ENCODE data around the gene MEP1B. TPM values are rescaled to one million over a fixed set of nuclear protein-coding genes. Genes with fewer than 3 reads are reported as not detected.

Gene MEP1B
- total RNA-seq, 1 experiment from 2014 or later = not detected

DNA sequence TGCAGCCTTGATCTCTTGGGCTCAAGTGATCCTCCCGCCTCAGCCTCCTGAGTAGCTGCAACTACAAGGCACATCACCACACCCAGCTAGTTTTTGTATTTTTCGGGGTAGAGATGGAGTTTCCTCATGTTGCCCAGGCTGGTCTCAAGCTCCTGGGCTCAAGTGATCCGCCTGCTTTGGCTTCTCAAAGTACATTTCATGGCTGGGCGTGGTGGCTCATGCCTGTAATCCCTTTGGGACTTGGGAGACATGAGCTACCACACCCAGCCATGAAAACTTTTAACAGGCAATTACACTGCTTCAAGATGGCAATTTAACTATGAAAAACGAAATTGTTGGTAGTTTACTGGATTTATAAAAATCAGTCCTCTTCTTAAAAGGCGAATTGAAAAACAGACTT is 69.7 kb downstream of the MEP1B start:
- CTCF ChIA-PET = no interaction called here
- no peaks in the 10 kb centered on the region for H3K27me3 Mint-ChIP-seq (ENCODE audit: unreplicated experiment)

GRCh38 chr18:32261003-32261402 is 71.2 kb downstream of the MEP1B start:
- no peaks in the 10 kb centered on the region for H3K27me3 Mint-ChIP-seq (ENCODE audit: unreplicated experiment)

More for the DNA sequence above, 69.7 kb downstream of the MEP1B start:
- no peaks in the 10 kb centered on the region for H3K4me1 Mint-ChIP-seq (ENCODE audit: low read depth, unreplicated experiment)
- intact Hi-C loops (cut with micrococcal nuclease; ENCODE audit: unreplicated experiment) = no loop called here
- TF ChIP-seq CTCF (IDR thresholded peaks at IDR 0.05; ENCODE audit: unreplicated experiment) = no peak
- no peaks in the 10 kb centered on the region for H3K9me3 Mint-ChIP-seq (ENCODE audit: low read depth, unreplicated experiment)
- H3K4me3 Mint-ChIP-seq (ENCODE audit: low read depth, unreplicated experiment) = no peak overlapping the region
- no peak overlapping the region for H3K27ac Mint-ChIP-seq (ENCODE audit: unreplicated experiment)
- H3K36me3 Mint-ChIP-seq (ENCODE audit: insufficient read depth, unreplicated experiment) = no peaks in the 10 kb centered on the region
- no peak for DNase-seq
- BruUV-seq (replicated peaks) = no TSS peak

GRCh38 chr18:32262092-32262491 is 72.3 kb downstream of the MEP1B start:
- intact Hi-C loops (cut with micrococcal nuclease; ENCODE audit: unreplicated experiment) = no loop called here
- no peak for DNase-seq
- no TSS peak for BruUV-seq (replicated peaks)
- no peaks in the 10 kb centered on the region for H3K36me3 Mint-ChIP-seq (ENCODE audit: insufficient read depth, unreplicated experiment)
- H3K4me1 Mint-ChIP-seq (ENCODE audit: low read depth, unreplicated experiment) = no peaks in the 10 kb centered on the region
- no peaks in the 10 kb centered on the region for H3K9me3 Mint-ChIP-seq (ENCODE audit: low read depth, unreplicated experiment)
- CTCF ChIA-PET = no interaction called here
- H3K27me3 Mint-ChIP-seq (ENCODE audit: unreplicated experiment) = no peaks in the 10 kb centered on the region
- no peak for TF ChIP-seq CTCF (IDR thresholded peaks at IDR 0.05; ENCODE audit: unreplicated experiment)
- no peak overlapping the region for H3K4me3 Mint-ChIP-seq (ENCODE audit: low read depth, unreplicated experiment)
- H3K27ac Mint-ChIP-seq (ENCODE audit: unreplicated experiment) = no peak overlapping the region

More at GRCh38 chr18:32261003-32261402, 71.2 kb downstream of the MEP1B start:
- H3K27ac Mint-ChIP-seq (ENCODE audit: unreplicated experiment) = no peak overlapping the region
- no peaks in the 10 kb centered on the region for H3K36me3 Mint-ChIP-seq (ENCODE audit: insufficient read depth, unreplicated experiment)
- intact Hi-C loops (cut with micrococcal nuclease; ENCODE audit: unreplicated experiment) = no loop called here
- no peak for TF ChIP-seq CTCF (IDR thresholded peaks at IDR 0.05; ENCODE audit: unreplicated experiment)
- H3K9me3 Mint-ChIP-seq (ENCODE audit: low read depth, unreplicated experiment) = no peaks in the 10 kb centered on the region
- no peak overlapping the region for H3K4me3 Mint-ChIP-seq (ENCODE audit: low read depth, unreplicated experiment)
- DNase-seq = no peak
- H3K4me1 Mint-ChIP-seq (ENCODE audit: low read depth, unreplicated experiment) = no peaks in the 10 kb centered on the region
- BruUV-seq (replicated peaks) = no TSS peak
- CTCF ChIA-PET = no interaction called here

DNA sequence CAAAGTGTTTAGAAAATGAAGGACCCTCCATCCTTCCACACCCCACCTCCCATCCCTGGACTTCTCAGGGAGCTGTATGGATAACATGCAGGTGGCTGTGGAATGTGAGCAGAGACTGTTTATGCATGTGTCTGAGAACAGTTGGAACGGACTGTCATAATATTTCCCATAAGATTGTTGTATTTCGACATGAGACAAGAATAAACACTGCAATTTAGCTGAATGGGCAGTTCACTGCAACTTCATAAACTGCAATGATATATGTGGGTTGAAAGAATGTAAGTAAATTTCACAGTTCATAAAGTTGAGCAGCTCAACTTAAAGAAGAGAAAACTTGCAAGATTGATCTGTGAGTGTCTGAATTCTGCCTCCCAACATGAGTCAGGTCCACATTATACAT is 74.6 kb downstream of the MEP1B start:
- intact Hi-C loops (cut with micrococcal nuclease; ENCODE audit: unreplicated experiment) = no loop called here
- no peak for DNase-seq
- CTCF ChIA-PET = no interaction called here
- no peak overlapping the region for H3K27ac Mint-ChIP-seq (ENCODE audit: unreplicated experiment)
- peaks cover 5% of the 10 kb centered on the region for H3K36me3 Mint-ChIP-seq (ENCODE audit: insufficient read depth, unreplicated experiment)
- no peak for TF ChIP-seq CTCF (IDR thresholded peaks at IDR 0.05; ENCODE audit: unreplicated experiment)
- H3K4me1 Mint-ChIP-seq (ENCODE audit: low read depth, unreplicated experiment) = no peaks in the 10 kb centered on the region
- H3K9me3 Mint-ChIP-seq (ENCODE audit: low read depth, unreplicated experiment) = no peaks in the 10 kb centered on the region
- H3K4me3 Mint-ChIP-seq (ENCODE audit: low read depth, unreplicated experiment) = no peak overlapping the region
- no TSS peak for BruUV-seq (replicated peaks)
- H3K27me3 Mint-ChIP-seq (ENCODE audit: unreplicated experiment) = no peaks in the 10 kb centered on the region
